ENCODE results near the gene CDKN1C.
A peak's percentile ranks its signal among the peaks of the same experiment; 100 is the strongest.

CDKN1C gene

GRCh38 chr11:2885678-2886081 lies at the start of gene CDKN1C:
TSS of gene CDKN1C (minus strand) at chr11:2885775. CDS start at chr11:2885456, 319 bp downstream.
- peak; percentile 35 for DNase-seq

DNA sequence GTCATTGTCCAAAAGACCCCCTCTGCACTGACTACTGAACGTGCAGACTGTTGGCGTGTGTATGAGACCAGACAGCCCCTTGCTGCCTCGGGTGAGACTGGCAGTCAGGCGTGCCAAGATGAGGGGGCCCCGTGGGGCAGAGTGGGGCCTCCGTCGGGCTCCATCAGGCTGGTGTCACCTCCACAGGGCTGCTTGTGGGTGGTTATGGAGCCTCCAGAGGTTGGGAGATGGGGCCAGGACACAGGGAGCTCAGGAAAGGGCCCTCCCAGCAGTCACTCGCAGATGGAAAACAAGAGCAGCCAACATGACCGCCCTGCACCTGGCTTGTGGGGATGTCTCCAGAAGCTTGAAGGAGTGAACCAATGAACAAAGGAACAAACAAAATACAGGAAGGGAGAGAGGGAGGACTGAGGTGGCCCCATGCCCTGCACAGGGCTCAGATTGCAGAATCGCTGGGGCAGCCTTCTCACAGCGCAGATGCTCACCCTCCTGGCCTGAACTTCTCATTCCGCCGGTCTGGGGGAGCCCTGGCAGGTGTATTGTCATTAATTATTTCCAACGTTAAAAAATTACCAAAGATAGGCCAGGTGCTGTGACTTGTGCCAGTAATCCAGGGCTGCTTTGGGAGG lies 49.1 kb upstream of the CDKN1C start:
- DNase-seq, result no peak

GRCh38 chr11:2934021-2934550 lies 48.5 kb upstream of the CDKN1C start:
- no peak for DNase-seq

DNA sequence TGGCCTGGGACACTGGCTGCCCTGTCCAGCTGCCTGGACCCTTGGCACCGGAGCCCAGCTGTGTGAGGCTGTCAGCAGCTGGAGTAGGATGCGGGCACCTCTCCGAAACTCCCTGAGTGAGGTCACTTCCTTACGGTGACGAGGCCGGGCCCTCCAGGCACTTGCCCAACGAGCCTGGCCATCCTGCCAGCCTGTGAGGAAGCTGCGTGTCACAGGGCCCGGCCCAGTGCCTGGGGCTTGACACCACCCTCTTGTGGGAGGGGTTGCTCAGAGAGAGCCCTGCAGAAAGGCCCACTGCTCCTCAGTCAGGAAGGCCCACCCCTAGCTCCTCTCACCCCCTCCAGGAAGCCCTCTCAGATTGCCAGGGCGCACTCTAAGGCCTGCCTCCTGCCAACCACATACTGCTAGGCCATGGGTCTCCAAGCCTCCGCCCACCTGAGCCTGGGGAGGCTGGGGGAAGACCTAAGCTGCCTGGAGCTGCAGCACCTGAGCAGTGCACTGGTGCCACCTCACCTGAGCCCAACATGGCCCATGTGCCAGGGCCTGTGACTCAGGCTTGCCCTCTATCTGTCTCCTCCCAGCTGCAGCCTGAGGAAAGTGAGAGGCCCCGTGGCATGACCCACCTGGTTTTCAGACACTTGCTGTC lies 47.9 kb upstream of the CDKN1C start:
- no peak for DNase-seq

DNA sequence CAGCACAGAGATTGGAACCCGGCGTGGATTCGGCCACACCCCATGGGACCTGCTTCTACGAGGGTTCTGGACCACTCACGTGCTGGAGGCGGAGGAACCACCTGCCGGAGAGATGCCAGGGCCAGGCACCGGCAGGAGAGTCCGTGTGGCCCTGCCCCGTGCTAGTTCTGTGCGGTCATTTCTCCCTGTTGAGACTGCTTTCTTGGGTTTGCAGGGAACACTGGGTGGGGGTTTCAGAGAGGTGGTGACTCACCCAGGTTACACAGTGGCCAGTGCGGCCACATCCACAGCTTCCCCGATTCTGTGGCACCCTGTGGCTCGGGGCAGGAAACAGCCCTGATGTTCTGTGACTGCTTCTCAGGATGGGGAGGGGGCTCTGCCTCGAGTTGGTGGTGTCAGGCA lies 47.3 kb upstream of the CDKN1C start:
- no peak for DNase-seq

- no peak for DNase-seq
Observed at GRCh38 chr11:2931771-2932738, 46.5 kb upstream of the CDKN1C start.

DNA sequence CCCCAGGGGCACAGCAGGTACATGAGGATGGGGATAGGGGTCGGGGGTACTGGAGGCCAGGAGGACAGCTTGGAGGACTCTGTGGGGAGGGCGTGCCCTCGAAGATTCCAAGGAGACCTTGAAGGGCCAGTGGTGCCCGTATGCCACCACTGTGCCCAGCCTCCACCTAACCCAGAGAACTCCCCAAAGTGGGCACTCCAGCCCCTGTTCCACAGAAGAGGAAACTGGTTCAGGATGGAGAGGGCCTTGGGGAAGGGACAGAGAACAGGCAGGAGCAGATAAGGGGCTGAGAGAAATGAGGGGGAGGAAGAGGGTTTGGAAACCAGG lies 45.8 kb upstream of the CDKN1C start:
- no peak for DNase-seq

DNA sequence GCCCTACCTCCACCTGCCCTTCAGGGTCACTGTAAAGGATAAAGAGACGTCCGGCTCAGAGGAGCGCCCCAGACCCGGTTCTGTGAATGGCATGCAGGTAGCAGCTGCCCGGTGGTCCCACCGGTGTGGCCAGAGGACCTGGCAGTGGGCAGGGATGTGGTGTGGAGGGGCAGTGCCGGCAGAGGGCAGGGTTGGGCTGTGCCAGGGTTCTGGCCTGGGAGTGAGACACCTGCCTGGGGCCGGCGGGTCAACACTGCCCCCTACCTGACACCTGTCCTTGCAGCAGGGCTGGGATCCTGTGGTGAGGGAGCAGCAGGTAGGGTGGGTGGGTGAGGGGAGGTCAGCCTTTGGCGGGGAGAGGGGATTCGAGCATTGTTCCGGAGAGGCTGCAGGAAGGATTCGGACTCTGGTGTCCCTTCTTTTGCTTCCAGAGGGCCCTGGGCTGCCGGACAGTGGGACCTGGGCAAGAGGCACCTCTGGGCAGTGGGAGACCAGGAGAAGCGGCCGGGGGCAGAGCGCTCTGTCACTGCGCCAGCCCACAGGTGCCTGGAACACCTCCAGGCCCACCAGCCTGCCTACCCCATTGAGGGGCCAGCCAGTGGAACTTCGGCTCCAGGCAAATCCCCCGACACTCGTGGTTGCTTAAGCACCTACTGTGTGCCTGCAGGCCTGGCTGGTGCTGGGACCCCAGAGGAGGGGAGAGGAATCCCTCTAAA lies 45.3 kb upstream of the CDKN1C start:
- peak; percentile 31 for DNase-seq

GRCh38 chr11:2929950-2930703 lies 44.6 kb upstream of the CDKN1C start:
- no peak for DNase-seq

DNA sequence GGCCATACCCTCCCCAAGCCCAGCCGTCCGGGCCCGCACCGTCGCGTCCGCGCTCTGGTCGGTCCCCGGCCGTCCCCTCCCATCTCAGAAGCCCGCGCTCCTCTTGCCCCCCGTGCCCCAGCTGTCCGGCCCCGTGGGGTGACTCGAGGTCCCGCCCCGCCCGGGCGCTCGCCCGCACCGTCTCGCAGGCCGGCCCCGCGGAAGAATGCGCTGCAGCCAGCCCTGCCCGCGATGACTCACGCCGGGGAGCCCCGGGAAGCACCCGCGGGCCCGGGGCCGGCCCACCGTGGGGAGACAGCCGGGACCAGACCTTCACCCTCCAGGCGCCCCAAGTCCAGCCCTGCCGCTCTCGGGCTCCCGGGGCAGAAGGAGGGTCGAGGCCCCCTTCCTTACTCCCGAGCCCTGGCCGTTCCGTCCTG lies 44.0 kb upstream of the CDKN1C start:
- no peak for DNase-seq

GRCh38 chr11:2928605-2929530 lies 43.3 kb upstream of the CDKN1C start, which contains the start of gene PHLDA2:
TSS of gene PHLDA2 (minus strand) at chr11:2929420. CDS start at chr11:2929364, 56 bp downstream.
- DNase-seq, result no peak

DNA sequence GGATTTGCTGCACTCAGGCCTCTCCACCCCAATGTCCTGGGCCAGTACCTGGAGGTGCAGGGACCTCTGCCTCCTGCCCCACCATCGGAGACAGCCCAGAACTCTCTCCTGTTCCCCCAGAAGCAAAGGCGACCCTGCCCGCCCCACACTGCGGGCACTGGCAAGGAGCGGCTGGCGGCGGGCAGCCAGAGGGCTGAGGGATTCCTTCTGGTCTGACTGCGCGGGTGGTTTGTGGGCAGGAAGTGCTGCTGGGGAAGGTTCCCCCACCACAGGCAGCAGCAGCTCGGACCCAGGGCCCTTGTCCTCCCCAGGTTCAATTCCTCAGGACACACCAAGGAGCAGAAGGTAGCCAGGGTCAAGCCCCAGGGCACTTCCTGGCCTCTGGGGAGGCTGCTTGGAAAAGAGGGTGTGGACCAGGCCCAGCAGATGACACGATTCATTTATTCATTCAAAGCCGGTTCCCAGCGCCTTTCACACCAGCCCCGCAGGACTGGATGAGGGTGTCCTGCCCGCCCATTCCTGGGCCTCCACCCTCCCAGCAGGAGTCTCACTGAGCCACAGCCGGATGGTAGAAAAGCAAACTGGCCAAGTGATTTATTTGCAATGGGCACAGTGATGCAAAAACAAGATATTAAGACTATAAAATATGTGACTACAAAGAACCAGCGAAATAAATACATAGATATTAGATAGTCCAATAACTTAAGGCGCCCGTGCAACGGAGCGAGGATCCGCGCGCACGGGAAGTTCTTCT lies 42.5 kb upstream of the CDKN1C start:
- DNase-seq, result no peak

GRCh38 chr11:2927121-2927800 lies 41.7 kb upstream of the CDKN1C start:
- DNase-seq, result no peak

- no peak for DNase-seq
Observed at GRCh38 chr11:2926611-2927051, 41.1 kb upstream of the CDKN1C start.

DNA sequence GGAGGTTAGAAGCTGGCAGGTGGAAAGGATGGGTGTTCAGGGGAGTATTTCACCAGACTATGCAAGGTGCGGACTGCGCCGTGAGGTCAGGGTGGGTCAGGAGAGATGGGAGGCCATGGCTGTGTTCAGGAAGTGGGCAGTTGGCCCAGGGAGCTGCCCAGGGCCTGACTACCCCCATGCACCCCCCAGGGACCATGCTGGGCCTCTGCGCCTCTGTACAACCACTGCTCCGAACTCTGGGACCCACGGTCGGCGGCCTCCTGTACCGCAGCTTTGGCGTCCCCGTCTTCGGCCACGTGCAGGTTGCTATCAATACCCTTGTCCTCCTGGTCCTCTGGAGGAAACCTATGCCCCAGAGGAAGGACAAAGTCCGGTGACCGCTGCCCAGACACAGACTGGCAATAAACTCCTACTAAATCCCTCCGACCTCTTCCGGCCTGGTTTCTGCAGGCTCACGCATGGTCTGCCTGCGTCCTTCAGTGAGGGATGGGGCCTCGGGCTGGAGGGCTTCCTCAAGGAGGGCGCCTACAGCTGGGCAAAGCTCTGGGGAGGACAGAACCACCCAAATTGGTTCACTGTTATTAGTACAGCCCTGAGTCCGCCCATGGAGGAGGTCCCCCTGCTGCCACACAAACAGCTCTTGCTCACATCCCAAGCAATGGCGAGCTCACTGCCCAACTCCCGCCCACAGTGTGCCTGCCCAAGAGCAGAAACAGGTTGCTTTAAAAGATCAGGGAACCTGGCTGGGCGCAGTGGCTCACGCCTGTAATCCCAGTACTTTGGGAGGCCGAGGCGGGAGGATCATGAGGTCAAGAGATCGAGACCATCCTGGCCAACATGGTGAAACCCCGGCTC lies 39.5 kb upstream of the CDKN1C start:
- no peak for DNase-seq

GRCh38 chr11:2924381-2924780 lies 38.8 kb upstream of the CDKN1C start:
- DNase-seq, result no peak

DNA sequence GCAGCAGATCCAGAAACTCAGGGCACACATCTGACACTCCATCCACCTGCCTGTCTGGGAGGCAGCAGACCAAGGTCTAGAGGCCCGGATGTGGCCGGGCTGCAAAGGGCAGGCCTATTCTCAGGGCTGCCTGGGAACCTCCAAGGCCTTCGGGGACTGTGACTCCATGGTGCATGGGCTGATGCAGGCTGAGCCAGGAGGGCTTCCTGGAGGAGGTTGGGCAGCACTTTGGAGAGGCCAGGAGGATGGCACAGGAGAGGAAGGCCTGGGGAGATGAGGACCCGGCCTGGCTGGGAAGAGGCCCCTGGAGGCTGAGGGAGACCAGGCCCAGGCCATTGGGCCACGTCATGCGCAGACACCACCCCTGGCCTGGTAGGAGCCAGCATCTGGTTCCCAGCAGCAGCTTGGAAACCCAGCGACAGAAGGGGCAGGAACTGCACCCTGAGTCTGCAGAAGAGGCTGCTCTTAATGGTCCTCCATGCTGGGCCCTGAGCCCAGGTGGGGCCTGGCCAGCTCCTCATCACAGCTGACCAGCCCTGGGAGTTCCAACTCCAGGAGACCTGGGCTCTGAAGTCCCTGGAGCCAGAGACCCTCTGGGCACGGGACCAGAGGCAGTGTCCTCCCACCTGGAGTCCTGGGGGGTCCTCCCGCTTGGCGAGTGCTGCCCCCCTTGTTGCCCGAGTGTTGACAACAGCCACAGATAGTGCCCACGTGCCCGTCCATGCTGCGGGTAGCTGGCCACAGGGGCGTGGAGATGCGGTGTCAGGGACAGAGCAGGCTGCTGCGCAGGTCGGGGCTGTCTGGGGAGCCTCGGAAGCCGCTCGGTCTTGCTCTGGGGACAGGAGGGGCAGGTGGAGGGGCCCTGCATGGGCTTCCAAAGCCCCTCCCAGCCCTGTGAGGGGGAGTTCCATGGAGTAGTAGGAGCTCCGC lies 38.1 kb upstream of the CDKN1C start:
- DNase-seq, result no peak

Measured in DMS79 treated with DMSO at 0.1 percent for 48 hours (cell line).